Central memory CD8-positive, alpha-beta T cell (primary cell): ENCODE results near the gene JAM3.

Source experiments
- ATAC-seq: fragments of 150-1000 bp; cut with Tn5 transposase; replicated peaks from 2 replicates; pipeline ENCODE4 v1.10.0; 2022; ENCODE audit warnings: mild to moderate bottlenecking, moderate FRiP score, moderate number of reproducible peaks; ENCODE audit not compliant: poor library complexity, severe bottlenecking; ENCODE audit errors: extremely low read depth
- DNase-seq, 2 donors: peaks; one replicate each; pipeline ENCODE4 v3.0.0; 2021; ENCODE audit warnings: low spot score in 2 of 2
- H3K27ac Mint-ChIP-seq: one replicate; pipeline ENCODE4 v1.8.0; 2022; ENCODE audit warnings: low read depth, mild to moderate bottlenecking, moderate library complexity, mixed read lengths
- H3K27me3 Mint-ChIP-seq: one replicate; pipeline ENCODE4 v1.8.0; 2022; ENCODE audit warnings: mixed read lengths
- H3K36me3 Mint-ChIP-seq: one replicate; pipeline ENCODE4 v1.8.0; 2022; ENCODE audit warnings: mild to moderate bottlenecking, moderate library complexity, mixed read lengths; ENCODE audit not compliant: insufficient read depth
- H3K4me1 Mint-ChIP-seq: one replicate; pipeline ENCODE4 v1.8.0; 2022; ENCODE audit warnings: mixed read lengths
- H3K4me3 Mint-ChIP-seq: one replicate; pipeline ENCODE4 v1.8.0; 2022; ENCODE audit warnings: mild to moderate bottlenecking, moderate library complexity, mixed read lengths
- H3K9me3 Mint-ChIP-seq: one replicate; pipeline ENCODE4 v1.8.0; 2022; ENCODE audit warnings: mixed read lengths

The JAM3 gene

DNA sequence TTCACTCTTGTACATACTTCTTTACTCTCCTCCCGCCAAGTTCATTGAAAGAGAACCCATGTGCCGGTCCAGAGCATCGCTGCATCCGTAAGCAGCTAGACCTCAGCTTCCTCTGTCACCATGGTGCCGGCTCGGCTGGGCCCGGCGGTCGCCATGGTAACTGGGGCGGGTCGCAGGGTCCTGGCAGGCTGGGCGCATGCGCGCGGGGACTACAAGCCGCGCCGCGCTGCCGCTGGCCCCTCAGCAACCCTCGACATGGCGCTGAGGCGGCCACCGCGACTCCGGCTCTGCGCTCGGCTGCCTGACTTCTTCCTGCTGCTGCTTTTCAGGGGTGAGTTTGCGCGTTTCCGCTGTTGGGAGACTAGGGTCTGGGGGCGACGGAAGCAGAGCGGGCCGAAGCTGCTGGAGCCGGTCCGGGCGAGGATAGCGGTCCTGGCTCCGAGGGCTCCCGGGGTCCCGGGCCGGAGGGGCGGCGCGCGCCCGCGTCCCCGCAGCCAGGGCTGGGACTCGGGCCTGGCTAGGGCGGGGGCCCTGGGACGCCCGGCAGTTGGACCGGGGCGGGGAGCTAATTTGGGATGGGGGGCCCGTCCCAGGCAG, at the start of gene JAM3:
JAM3 (plus strand) TSS at position 244 of the 597 bp plus-strand sequence; CDS start at position 256, 12 bp downstream.
- ATAC-seq (peak; percentile 95), DNase-seq (peak; percentile 94 to 97)
- H3K27me3 Mint-ChIP-seq = peaks cover 35% of the 10 kb centered on the region
- no peaks in the 10 kb centered on the region for H3K9me3 Mint-ChIP-seq
- peaks cover 10% of the 10 kb centered on the region for H3K36me3 Mint-ChIP-seq
- H3K27ac Mint-ChIP-seq = peak within 1 kb of the TSS; percentile 86
- peak within 1 kb of the TSS; percentile 93 for H3K4me3 Mint-ChIP-seq
- H3K4me1 Mint-ChIP-seq = peaks cover 10% of the 10 kb centered on the region

DNA sequence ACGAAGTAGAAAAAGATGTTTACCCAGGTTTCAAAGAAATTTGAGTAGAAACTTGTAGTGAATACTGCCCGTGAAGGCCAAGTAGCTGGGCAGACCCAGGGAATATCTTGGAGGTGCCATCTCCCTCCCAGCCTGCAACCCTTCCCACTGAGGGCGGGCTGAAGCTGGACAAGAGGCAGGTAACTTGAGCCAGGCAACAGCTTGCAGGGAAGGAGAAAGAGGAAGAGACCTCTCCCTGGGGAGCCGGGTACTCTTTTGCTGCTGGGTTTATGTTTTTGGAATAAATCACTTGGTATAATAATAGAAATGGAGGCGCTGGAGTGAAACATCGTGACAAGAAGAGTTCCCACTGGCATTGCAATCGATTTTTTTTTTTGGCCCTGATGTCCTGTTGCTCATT, 49.4 kb upstream of the JAM3 start:
- Mint-ChIP-seq H3K36me3 (peaks cover 3% of the 10 kb centered on the region), H3K27me3 (peaks cover 61% of the 10 kb centered on the region), H3K4me1 (no peaks in the 10 kb centered on the region), H3K4me3 (no peak overlapping the region), H3K9me3 (no peaks in the 10 kb centered on the region), H3K27ac (no peak overlapping the region)
- ATAC-seq (no peak), DNase-seq (no peak)

DNA sequence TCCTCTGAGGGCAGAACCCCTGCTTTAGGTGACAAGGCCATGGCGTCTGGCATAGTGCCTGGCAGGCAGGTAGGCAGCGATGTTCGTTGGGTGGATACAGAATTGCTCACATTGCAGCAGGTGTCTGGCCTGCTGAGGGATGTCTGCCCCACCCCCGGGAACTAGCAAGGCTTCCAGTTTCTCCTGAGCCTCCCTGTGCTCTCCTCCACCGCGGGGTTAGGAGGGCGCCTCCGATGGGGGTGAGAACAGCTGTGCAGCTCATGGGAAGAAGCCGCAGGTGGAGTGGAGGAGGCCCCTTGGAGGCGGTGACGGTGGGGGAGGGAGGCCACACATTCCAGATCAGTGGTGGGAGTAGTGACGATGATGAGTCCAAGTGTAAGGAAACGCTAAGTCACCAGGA, 48.3 kb upstream of the JAM3 start:
- H3K9me3 Mint-ChIP-seq = no peaks in the 10 kb centered on the region
- H3K4me3 Mint-ChIP-seq = no peak overlapping the region
- H3K4me1 Mint-ChIP-seq = no peaks in the 10 kb centered on the region
- ATAC-seq (no peak), DNase-seq (no peak)
- peaks cover 3% of the 10 kb centered on the region for H3K36me3 Mint-ChIP-seq
- H3K27ac Mint-ChIP-seq = no peak overlapping the region
- H3K27me3 Mint-ChIP-seq = peaks cover 56% of the 10 kb centered on the region

DNA sequence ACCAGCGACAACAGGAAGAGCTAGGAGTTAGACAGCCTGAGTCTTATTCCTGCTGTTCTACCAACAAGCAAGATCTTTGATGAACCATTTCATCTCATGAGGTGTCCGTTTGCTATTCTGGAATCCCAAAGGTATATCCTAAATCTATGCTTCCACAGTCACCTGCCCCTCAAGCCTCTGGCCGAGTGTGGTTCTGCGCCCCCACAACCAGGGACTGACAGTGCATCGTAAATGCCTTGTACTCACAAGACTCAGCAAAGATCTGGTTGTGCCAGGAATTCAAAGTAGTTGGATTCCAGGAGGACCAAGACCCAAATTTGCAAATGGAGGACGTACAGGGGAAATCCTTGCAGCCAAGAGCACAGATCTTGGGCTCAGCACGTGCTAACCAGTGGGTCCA, 47.5 kb upstream of the JAM3 start:
- peaks cover 3% of the 10 kb centered on the region for H3K36me3 Mint-ChIP-seq

DNA sequence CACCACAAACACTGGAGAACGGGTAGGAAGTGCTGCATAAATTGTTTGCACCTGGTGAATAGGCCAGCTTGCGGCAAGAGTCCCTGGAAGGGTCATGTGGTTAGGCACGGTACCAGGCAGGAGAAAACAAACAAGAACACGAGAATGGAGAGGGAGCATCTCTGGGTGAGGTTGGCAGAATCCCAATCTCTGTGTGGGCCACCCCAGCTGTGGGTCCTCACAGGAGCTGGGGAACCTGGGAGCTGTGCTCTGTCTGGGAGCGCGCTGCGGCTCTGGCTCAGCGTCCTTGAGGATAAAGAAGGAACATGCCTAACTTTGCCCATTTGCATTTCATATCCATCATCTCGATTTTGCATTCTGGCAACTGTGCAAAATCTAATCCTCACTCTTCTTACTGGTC, 46.1 kb upstream of the JAM3 start:
- ATAC-seq = no peak
- Mint-ChIP-seq H3K4me1 (peaks cover 9% of the 10 kb centered on the region), H3K27ac (no peak overlapping the region), H3K27me3 (peaks cover 34% of the 10 kb centered on the region), H3K4me3 (no peak overlapping the region), H3K9me3 (no peaks in the 10 kb centered on the region), H3K36me3 (peaks cover 6% of the 10 kb centered on the region)
- no peak for DNase-seq

More for the DNA sequence above, 47.5 kb upstream of the JAM3 start:
- no peak overlapping the region for H3K27ac Mint-ChIP-seq
- DNase-seq (no peak), ATAC-seq (no peak)
- H3K9me3 Mint-ChIP-seq = no peaks in the 10 kb centered on the region
- no peaks in the 10 kb centered on the region for H3K4me1 Mint-ChIP-seq
- H3K4me3 Mint-ChIP-seq = no peak overlapping the region
- peaks cover 49% of the 10 kb centered on the region for H3K27me3 Mint-ChIP-seq

DNA sequence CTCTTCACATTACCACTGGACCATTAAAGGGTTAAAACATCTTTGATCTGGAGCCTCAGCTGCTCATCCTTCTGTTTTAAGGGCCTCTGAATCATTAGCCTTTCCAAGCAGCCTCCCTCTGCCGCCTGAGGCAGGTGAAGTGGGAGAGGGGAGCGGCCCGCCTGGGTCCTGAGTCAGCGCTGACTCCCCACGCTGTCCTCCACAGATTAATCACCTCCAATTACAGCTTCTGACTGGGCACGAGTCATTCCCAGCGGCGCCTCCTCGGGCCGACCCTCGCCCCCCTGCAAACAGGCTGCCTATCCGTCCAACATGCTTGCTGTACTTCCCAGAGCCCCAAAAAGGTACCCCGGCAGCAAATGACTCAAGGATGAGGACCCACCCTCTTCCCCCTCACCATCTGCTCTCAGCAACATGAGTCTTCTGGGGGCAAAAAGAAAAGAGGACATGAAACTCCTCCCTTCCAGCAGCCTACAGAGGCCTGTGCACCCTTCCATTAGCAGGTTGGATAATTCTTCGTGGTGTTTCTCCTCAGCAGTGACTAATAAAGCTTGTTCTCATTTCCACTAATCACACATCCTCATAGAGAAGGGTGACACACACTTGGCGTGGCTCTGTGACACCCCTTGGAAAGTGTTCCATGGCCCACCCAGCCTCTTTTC, 44.3 kb upstream of the JAM3 start:
- H3K4me3 Mint-ChIP-seq = no peak overlapping the region
- H3K27ac Mint-ChIP-seq = no peak overlapping the region
- ATAC-seq (no peak), DNase-seq (no peak)
- no peaks in the 10 kb centered on the region for H3K9me3 Mint-ChIP-seq
- H3K36me3 Mint-ChIP-seq = peaks cover 8% of the 10 kb centered on the region
- H3K4me1 Mint-ChIP-seq = peaks cover 17% of the 10 kb centered on the region
- peaks cover 16% of the 10 kb centered on the region for H3K27me3 Mint-ChIP-seq

DNA sequence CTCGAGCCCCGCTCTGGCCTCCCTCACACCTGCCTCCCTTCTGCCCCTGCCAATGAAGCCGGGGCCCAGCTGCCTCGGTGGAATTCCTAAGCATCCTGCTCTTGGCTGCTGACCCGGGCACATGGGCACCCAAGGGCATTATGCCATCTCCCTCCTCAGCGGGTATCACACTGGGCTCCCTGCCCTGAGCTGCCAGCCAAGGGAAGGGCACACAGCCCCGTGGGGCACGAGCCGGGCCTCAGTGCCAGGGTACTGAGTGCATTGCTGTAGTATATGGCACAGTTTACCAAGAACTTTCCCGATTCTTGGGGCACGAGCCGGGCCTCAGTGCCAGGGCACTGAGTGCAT, 43.8 kb upstream of the JAM3 start:
- Mint-ChIP-seq H3K36me3 (peaks cover 8% of the 10 kb centered on the region), H3K27ac (no peak overlapping the region), H3K4me1 (peaks cover 17% of the 10 kb centered on the region), H3K27me3 (peaks cover 11% of the 10 kb centered on the region), H3K4me3 (no peak overlapping the region), H3K9me3 (no peaks in the 10 kb centered on the region)
- ATAC-seq (no peak), DNase-seq (no peak)

DNA sequence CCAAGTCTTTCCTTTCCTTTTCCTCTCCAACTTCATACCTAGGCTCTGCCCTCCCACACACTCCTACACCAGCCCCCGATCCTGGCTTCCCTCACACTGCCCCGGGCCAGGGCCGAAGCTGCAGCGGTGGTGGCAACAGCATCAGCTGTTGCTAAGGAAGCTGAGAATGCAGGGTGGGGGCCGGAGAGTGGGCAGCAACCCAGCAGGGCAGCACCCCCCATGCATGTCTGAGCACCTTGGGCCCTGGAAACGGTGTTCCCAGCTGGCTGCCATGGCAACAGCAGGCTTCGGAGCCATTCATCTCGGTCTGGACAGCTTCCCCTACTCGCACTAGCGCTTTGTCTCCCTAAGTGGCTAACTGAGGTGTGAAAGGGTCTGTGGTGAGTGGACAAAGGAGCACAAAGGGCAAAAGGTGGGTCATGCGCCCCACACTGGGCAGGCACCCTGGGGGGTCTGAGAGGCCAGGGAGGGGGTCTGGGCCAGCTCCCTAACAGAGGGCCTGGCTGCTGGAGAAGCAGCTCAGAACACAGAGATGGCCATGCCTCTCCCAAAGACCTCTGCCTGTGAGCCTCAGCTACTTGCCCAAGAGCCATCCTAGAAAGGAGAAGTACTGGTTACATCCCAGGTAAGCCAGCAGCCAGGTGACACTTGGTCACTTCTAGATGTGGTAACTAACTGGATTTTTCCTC, 42.1 kb upstream of the JAM3 start:
- no peak overlapping the region for H3K4me3 Mint-ChIP-seq
- DNase-seq = no peak

DNA sequence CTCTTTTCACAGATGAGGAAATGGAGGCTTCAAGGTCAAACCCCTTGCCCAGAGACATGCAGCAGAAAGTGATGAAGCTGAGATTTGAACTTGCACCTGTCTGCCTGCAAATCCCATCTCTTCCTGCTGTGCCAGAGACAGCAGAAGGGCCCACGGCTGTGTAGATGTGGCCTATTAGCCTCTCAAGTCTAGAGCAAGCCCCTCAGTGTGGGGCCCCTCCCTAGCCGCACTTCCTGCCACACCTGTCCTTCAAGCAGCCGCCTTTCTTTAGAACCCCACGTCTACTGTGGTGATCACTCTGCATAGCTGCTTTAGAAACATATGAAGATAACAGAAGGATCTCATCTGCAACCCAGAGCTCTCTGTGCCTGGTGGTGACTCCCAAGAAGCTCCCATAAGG, 41.2 kb upstream of the JAM3 start:
- ATAC-seq (peak; percentile 84), DNase-seq (no peak)
- no peaks in the 10 kb centered on the region for H3K9me3 Mint-ChIP-seq
- peak overlapping the region; percentile 10 for H3K4me3 Mint-ChIP-seq
- peaks cover 24% of the 10 kb centered on the region for H3K4me1 Mint-ChIP-seq
- H3K36me3 Mint-ChIP-seq = peaks cover 7% of the 10 kb centered on the region
- H3K27ac Mint-ChIP-seq = peak overlapping the region; percentile 42
- peaks cover 10% of the 10 kb centered on the region for H3K27me3 Mint-ChIP-seq

More for the DNA sequence above, 42.1 kb upstream of the JAM3 start:
- no peak for ATAC-seq
- peaks cover 6% of the 10 kb centered on the region for H3K36me3 Mint-ChIP-seq
- H3K27ac Mint-ChIP-seq = peak overlapping the region; percentile 42
- H3K27me3 Mint-ChIP-seq = peaks cover 2% of the 10 kb centered on the region
- no peaks in the 10 kb centered on the region for H3K9me3 Mint-ChIP-seq
- H3K4me1 Mint-ChIP-seq = peaks cover 18% of the 10 kb centered on the region

DNA sequence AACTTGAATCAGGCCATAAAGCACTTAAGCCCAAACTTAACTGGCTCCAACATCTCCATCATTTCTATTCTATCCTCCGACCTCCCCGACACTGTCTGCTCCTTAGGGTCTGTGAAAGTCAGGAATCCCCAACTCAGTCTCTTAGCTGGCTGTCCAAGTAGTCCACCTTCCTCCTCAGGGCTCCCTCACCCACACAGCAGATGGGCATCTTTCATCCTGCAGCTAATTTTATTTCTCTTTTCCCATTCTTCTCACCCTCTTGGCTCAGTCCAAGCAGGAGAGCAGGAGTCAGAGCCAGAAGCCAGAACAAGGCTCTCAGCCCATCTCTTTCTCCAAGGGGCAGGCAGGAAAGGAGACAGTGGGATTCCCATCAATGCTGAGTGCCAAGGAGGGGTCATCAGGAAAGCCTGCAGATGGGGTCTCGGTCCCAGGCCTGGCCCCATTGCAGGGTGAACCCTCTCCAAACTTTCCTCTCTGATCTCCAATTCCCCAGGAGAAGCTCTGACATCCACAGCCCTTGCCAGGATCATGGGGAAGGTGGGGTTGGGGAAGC, 40.4 kb upstream of the JAM3 start:
- Mint-ChIP-seq H3K4me1 (peaks cover 27% of the 10 kb centered on the region), H3K27me3 (peaks cover 10% of the 10 kb centered on the region), H3K4me3 (no peak overlapping the region), H3K9me3 (no peaks in the 10 kb centered on the region), H3K27ac (peak overlapping the region; percentile 42), H3K36me3 (peaks cover 7% of the 10 kb centered on the region)
- no peak for ATAC-seq
- no peak for DNase-seq

DNA sequence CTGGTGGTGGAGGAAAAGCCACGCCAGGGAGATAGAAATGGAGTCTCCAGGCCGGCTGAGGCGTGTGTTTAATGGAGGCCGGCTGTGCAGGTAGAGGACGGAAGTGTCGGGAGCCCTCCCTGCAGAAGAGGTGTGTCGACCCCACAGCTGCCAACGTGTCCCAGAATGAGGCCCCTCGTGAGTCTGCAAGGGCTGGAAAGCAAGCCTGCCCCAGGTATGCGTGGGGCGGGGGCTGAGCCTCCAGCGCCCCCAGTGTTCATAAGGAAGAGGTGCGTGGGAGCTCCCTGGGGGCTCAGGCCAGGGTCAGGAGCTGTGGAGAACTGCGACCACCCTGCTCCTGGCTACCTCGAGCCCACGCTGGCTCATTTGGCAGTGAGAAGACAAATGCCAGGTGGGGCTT, 38.0 kb upstream of the JAM3 start:
- H3K36me3 Mint-ChIP-seq = peaks cover 8% of the 10 kb centered on the region
- H3K9me3 Mint-ChIP-seq = no peaks in the 10 kb centered on the region
- H3K4me3 Mint-ChIP-seq = no peak overlapping the region
- H3K27ac Mint-ChIP-seq = no peak overlapping the region
- ATAC-seq (no peak), DNase-seq (no peak)
- H3K27me3 Mint-ChIP-seq = peaks cover 10% of the 10 kb centered on the region
- H3K4me1 Mint-ChIP-seq = peaks cover 50% of the 10 kb centered on the region

DNA sequence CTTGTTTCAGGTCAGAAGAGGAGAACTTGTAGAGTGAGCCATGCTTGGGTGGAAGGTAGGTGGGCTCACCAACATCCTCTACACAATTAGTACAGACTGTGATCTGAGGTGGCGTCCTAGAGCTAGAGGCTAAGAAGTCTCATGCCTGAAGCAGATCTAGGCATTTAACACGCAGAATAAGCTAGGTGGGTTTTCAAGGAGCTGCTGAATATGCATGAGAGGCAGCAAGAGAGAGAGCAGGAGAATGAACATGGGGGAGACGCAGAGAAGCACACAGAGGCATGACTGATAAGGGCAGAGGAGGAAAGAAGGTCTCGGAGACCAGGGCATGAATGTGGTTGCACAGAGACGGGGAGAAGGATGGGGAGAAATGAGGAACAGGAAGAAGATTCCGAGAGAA, 36.8 kb upstream of the JAM3 start:
- ATAC-seq = no peak
- Mint-ChIP-seq H3K4me3 (peak overlapping the region; percentile 16), H3K27ac (peak overlapping the region; percentile 11), H3K4me1 (peaks cover 50% of the 10 kb centered on the region), H3K36me3 (peaks cover 14% of the 10 kb centered on the region), H3K9me3 (no peaks in the 10 kb centered on the region), H3K27me3 (peaks cover 10% of the 10 kb centered on the region)
- no peak for DNase-seq
